K562 (cell line): Measurements from ENCODE around the gene TCF25. TPM values are rescaled to one million over a fixed set of nuclear protein-coding genes. Genes with fewer than 3 reads are reported as not detected.
"Not testable (repeated sequence)": the region's sequence is repeated elsewhere in the genome, so short reads cannot be mapped to it uniquely, and the experiment has no call there.

Source experiments
- ATAC-seq: fragments of 200-7000 bp; cut with Tn5 transposase; 3 replicates; pipeline ENCODE4 v1.9.1; 2020; ENCODE audit warnings: moderate library complexity
- BruUV-seq: library from RNA; stranded (reverse); fragments of 400-500 nt; replicated peaks from 2 replicates; lab custom pipeline; 2021; lab: Mats Ljungman, UMichigan
- CTCF ChIA-PET: fragments of 300-600 bp; formaldehyde crosslinking; extraction: SDS; loops from one replicate; lab custom pipeline; 2021; ENCODE audit warnings: low intra/inter-chr PET ratio; lab: Yijun Ruan, JAX
- POLR2A ChIA-PET: fragments of 300-600, 350-650 bp; sonication (Branson Sonifier 250); formaldehyde crosslinking; extraction: SDS; loops from one replicate; lab custom pipeline; 2021; ENCODE audit warnings: antibody characterized with exemption, inconsistent platforms; lab: Yijun Ruan, JAX
- DNase-seq, 4 experiments: peaks; one replicate each; pipeline versions ENCODE4 v3.0.0 to v3.0.0-alpha.2; 2011 to 2018; ENCODE audit warnings: low spot score in 3 of 4, mixed read lengths in 3 of 4; ENCODE audit errors: extremely low read depth in 1 of 4
- FAIRE-seq: peaks from 2 replicates; lab custom pipeline; 2011; peaks lifted over from hg19 to GRCh38; lab: Jason Lieb, UNC
- H2AFZ ChIP-seq: 2 replicates; pipeline ENCODE4 v1.6.0; 2011; ENCODE audit warnings: low read depth, low read length, control low read depth, inconsistent platforms
- H3K27ac ChIP-seq: fragments of 200-600 bp; 3 replicates; pipeline ENCODE4 v1.8.0; 2011; ENCODE audit warnings: low read depth, mild to moderate bottlenecking, control low read depth, inconsistent platforms, low read length, moderate library complexity, mixed read lengths; ENCODE audit errors: extremely low read depth
- H3K27me3 ChIP-seq, 2 experiments: fragments of 300-600 bp in 1 of 2; 2 replicates in 1 of 2; 3 replicates in 1 of 2; pipeline versions ENCODE4 v1.6.0 to v1.8.0; 2011; ENCODE audit warnings: inconsistent platforms in 2 of 2, low read length in 2 of 2, mild to moderate bottlenecking in 1 of 2, mixed read lengths in 1 of 2, moderate library complexity in 1 of 2; ENCODE audit not compliant: control insufficient read depth in 2 of 2, insufficient read depth in 2 of 2
- H3K36me3 ChIP-seq: fragments of 300-600 bp; 3 replicates; pipeline ENCODE4 v1.8.0; 2011; ENCODE audit warnings: mild to moderate bottlenecking, low read length, inconsistent platforms; ENCODE audit not compliant: control insufficient read depth, insufficient read depth
- H3K4me1 ChIP-seq, 2 experiments: fragments of 200-600 bp in 1 of 2; replicated peaks in 1 of 2; 2 replicates in 1 of 2; 3 replicates in 1 of 2; pipeline versions ENCODE4 v1.5.1 to v1.8.0; 2011; ENCODE audit warnings: inconsistent platforms in 2 of 2, low read length in 2 of 2, mild to moderate bottlenecking in 1 of 2, mixed read lengths in 1 of 2, moderate library complexity in 1 of 2; ENCODE audit not compliant: control insufficient read depth in 2 of 2, insufficient read depth in 2 of 2
- H3K4me2 ChIP-seq: 2 replicates; pipeline ENCODE4 v1.6.1; 2011; ENCODE audit warnings: low read length, control low read depth, inconsistent platforms, mixed read lengths; ENCODE audit not compliant: insufficient read depth
- H3K4me3 ChIP-seq: fragments of 200-600 bp; sonication (generic), shearing (Covaris generic); 2 replicates; pipeline ENCODE4 v1.5.1; 2016; ENCODE audit warnings: control low read depth, inconsistent platforms
- H3K79me2 ChIP-seq: fragments of 200-600 bp; 3 replicates; pipeline ENCODE4 v1.8.0; 2011; ENCODE audit warnings: low read length, inconsistent platforms; ENCODE audit not compliant: control insufficient read depth, insufficient read depth
- H3K9ac ChIP-seq, 2 experiments: 2 replicates each; pipeline versions ENCODE4 v1.6.0 to v1.6.1; 2011; ENCODE audit warnings: low read depth in 2 of 2, low read length in 2 of 2, control low read depth in 1 of 2, inconsistent platforms in 1 of 2, mild to moderate bottlenecking in 1 of 2, mixed read lengths in 1 of 2; ENCODE audit not compliant: insufficient read depth in 1 of 2
- H3K9me1 ChIP-seq: one replicate; pipeline ENCODE4 v1.6.0; 2011; ENCODE audit warnings: inconsistent platforms, mild to moderate bottlenecking, low read length, moderate library complexity; ENCODE audit not compliant: control insufficient read depth, insufficient read depth
- H3K9me3 ChIP-seq: replicated peaks from 2 replicates; pipeline ENCODE4 v1.5.1; 2011; ENCODE audit warnings: low read depth, low read length, inconsistent platforms; ENCODE audit not compliant: control insufficient read depth, insufficient read depth
- H4K20me1 ChIP-seq: replicated peaks from 2 replicates; pipeline ENCODE4 v1.6.1; 2011; ENCODE audit warnings: low read length, inconsistent platforms, mixed read lengths; ENCODE audit not compliant: control insufficient read depth, insufficient read depth
- SMARCB1 ChIP-seq: IDR thresholded peaks from 2 replicates; pipeline ENCODE4 v1.6.1; 2011; ENCODE audit warnings: improper control_type of control experiment, low read depth; ENCODE audit not compliant: insufficient read length
- WGBS: fragments of 100-300 bp; shearing (Covaris generic); methylation state at CpG from one replicate; pipeline ENCODE4 v1.1.6; 2016; ENCODE audit warnings: low coverage, mixed read lengths; ENCODE audit not compliant: insufficient coverage; ENCODE audit errors: missing lambda C conversion rate; 5-methylcytosine and 5-hydroxymethylcytosine counted together
- in situ Hi-C: fragments of 300-500 bp; cut with MboI; formaldehyde crosslinking; loops from 4 replicates; pipeline ENCODE4 v1.15.0; 2018; ENCODE audit warnings: inconsistent platforms, mixed read lengths
- intact Hi-C: fragments of 100-400 bp; cut with micrococcal nuclease; formaldehyde crosslinking; loops from 2 replicates; pipeline ENCODE4 v1.14.2; 2022
- polyA plus RNA-seq, 8 experiments: library from polyadenylated mRNA; depleted of rRNA in 4 of 8; stranded (reverse) in 5 of 8; unstranded in 3 of 8; fragments of >200 nt; fragmentation: Nextera tagmentation in 2 of 8; fragmentation: Illumina TruSeq in 1 of 8; extraction: Ambion mirVana in 2 of 8; extraction: Trizol in 1 of 8; gene quantifications; 2 replicates each; pipeline versions ENCODE4 v1.2.1 to v1.2.3, GENCODE V29; 2011 to 2014; ENCODE audit warnings: inconsistent platforms in 1 of 8, missing spikeins in 1 of 8
- total RNA-seq, 7 experiments: library from RNA; depleted of rRNA in 6 of 7; stranded (reverse); fragments of >200 nt in 6 of 7; fragmentation: Illumina TruSeq in 2 of 7; extraction: Trizol in 2 of 7; gene quantifications; 2 replicates each; pipeline versions ENCODE4 v1.2.1 to v1.2.3, GENCODE V29; 2011 to 2021; ENCODE audit warnings: low replicate concordance in 1 of 7

The TCF25 gene
- total and polyA plus RNA-seq, 9 of the 15 experiments (the other 6 are each of a cell fraction or from before 2014, with no cell fraction given) = 9.0 to 154 (median 83.8) TPM

- no peak for TF ChIP-seq SMARCB1
- TF ChIP-seq, all 486 proteins: peak for 132
These were observed at the start of gene TCF25 (continued) for GRCh38 chr16:89873109-89873971.

- DNase-seq, H3K9me1 ChIP-seq, POLR2A ChIA-PET, H3K79me2 ChIP-seq, in situ Hi-C loops, BruUV-seq, CTCF ChIA-PET, ATAC-seq, H3K27ac ChIP-seq, FAIRE-seq, H3K4me3 ChIP-seq, H2AFZ ChIP-seq, H3K36me3 ChIP-seq, H3K9ac ChIP-seq, H3K27me3 ChIP-seq, H4K20me1 ChIP-seq, intact Hi-C loops, H3K4me2 ChIP-seq, H3K9me3 ChIP-seq: not testable (repeated sequence)
- peaks cover 9 to 42% of the 10 kb centered on the region in 2 experiments for H3K4me1 ChIP-seq
- 67% methylated on average over 5 of the region's 5 CpGs for WGBS
These were observed 49.6 kb upstream of the TCF25 start for GRCh38 chr16:89823824-89824148.
